ENCODE results near the gene GALT.

Gene GALT

DNA sequence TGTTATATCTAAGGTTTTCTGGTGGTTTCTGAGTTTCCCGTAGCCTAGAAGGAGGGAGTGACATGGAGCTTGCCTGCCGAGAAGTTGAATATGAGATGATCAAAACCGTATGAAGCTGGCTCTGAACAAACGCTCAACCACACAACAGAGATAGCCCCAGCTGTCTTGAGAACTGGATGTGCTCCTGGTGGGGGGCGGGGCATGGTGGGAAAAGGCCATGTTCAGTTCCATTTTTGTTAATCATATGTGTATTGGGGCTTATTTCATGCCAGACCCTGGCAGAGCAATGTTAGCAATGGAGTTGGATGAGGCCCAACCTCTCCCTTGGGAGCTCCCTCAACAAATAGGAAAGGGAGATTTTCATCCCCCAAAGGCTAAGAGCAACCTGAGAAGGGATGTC, 39.8 kb downstream of the GALT start:
- no peak for DNase-seq

GRCh38 chr9:34686732-34687131, 40.3 kb downstream of the GALT start:
- no peak for DNase-seq

DNA sequence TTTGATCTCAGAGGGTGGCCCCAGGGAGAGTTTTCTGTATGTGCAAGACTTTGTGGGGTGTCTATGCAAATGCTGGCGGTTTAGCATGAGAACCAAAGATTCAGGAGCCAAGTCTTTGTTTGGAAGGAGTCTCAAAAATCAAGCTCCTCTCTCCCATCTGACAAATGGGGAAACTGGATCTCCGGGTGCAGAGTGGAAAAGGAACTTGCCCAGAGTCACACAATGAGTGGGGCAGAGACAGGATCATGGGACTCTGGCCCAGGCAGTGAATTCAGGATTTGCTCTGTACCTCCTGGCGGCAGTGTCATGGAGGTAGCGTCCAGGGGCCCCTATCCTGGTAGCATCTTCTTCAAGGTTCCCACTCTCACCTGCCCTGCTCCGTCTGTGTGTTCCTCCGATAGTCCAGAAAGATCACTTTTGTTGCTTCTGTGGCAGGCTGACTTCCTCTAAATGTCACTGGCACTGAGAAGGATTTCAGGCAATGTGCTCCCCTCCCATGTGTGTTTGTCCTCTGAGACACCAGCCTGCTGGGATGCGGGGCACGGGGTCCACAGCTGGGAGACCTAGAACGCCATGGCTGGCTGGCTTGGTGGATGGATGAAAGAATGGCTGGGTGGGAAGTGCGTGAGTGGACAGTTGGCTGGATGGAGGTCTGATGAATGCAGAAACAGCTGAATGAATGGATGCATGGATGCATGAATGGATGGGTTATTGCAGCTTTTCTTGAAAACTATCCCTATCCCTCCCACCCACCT, 41.0 kb downstream of the GALT start:
- DNase-seq = no peak

- DNase-seq = no peak
Observed at GRCh38 chr9:34688329-34689115, 42.0 kb downstream of the GALT start.

GRCh38 chr9:34689116-34689470, 42.6 kb downstream of the GALT start:
- no peak for DNase-seq

DNA sequence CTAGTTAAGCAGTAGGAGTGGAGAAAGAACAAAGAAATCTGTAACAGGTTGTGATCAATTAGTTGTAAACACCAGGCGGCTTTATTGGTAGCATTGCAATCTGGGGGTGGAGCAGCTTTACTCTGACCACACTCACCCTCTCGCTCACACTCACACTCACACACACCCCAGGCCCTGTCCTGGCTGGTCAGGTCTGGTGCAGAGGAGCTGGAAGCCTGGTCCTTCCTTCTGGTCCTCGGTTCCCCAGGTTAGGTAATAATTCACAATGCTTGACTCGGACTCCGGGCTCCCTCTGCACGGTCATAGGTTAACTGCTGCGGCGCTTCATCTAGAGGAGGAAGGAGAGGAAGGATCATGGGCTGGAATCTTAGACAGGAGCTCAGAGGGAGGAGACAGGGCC, 43.0 kb downstream of the GALT start:
- no peak for DNase-seq

DNA sequence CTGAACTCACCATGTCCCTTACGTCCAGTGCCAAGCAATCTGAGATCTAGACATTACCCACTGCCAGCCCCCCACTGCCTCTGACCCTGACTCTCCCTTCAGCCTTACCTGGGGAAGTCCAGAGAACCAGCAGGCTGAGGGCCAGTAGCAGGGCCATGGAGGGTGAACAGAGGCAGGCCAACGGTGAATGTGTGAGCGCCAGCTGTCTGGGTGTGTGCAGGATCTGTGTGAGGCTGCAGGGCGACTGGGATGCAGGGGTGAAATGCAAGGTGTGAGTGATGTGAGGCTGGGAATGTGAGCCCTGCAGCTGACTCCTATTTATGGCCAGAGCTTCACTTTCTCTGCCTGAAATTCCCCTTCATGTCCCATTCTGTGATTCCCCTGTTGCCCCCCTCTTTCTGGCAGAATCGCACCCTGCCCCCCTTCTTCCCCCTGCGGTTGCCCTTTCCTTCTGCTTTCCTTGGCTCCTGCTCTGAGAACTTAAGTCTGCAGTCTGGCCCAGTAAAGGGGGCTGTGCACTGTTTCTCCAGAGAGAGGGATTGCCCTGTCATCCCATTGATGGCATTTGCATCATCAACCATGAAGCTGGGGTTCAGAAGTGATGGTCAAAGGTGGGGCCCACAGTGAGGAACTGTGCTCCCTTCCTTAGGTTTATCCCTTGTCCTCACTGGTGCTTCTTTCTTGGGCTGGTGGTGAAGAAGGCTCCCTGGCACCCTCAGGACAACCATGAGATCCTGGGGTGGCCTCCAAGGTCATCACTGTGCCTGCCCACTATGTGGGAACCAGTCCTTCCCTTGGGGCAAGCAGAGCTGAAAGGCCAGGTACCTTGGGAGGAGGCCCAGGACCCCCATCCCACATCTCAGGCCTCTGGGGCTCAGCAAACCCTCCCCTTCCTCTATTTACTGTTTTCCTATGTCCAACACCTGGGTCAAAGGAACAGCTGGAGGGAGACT, 44.8 kb downstream of the GALT start, which contains the start of gene CCL19:
Gene CCL19 (minus strand): TSS at position 294 of the 953 bp plus-strand sequence. CDS start 137 bp downstream, at position 157.
- no peak for DNase-seq

DNA sequence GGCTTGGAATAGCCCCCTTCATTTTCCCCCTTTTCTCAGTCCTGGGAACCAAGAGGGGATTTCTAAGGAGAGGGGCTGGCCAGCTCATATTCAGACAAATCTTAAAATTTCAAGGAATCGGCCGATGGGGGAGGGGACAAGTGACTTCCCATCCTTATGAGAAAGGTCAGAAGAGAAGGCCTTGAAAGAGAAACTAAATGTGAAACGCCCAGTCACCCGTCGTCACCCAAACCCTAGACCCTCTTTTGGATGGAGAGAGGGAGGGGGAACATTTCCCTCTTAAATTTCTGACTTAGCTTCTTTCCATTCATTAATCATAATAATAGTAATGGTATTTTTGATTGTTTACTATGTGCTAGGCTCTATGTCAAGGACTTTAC, 45.5 kb downstream of the GALT start:
- DNase-seq = no peak

DNA sequence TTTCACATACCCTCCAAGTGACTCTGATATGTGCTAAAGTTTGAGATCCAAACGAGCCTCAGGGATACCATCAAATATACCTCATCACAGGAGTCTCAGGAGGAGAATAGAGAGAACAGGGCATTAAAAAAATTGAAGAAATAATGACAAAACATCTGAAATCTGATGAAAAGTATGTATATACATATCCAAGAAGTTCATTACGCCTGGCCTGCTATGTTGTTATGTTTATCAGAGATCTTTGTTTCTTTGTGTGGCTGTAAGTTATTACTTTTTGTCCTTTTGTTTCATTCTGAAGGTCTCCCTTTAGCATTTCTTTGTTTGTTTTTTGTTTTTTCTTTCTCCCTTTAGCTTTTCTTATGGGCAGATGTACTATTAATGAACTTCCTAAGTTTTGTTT, 47.1 kb downstream of the GALT start:
- no peak for DNase-seq

DNA sequence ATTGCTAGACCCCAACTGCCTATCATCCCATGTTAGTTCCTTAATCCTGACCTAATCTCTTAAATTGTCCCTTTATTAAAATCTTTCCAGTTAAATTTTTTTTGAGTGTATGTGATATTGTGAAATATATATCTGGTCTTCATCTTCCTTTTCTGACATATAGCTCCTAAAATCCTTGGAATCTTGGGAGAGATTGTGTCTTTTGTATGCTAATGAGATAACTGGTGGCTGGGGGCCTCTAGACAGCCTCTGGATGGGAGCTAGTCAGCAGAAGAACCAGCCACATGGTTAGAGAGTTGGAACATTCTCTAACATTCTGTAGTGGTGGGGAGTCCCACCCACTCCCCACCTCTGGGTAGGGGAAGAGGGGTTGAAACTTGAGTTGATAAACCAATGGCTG, 48.3 kb downstream of the GALT start:
- no peak for DNase-seq

Data from CD4-positive, alpha-beta T cell treated with Interleukin-21 for 1 hour (primary cell).